ENCODE measurements around the gene ZNF892. TPM values are rescaled to one million over a fixed set of nuclear protein-coding genes. Genes with fewer than 3 reads are reported as not detected.
"Not testable (repeated sequence)": the region's sequence is repeated elsewhere in the genome, so short reads cannot be mapped to it uniquely, and the experiment has no call there.

ZNF892 gene
- total RNA-seq, 4 donors from 2014 or later, result 1.2 to 3.7 (median 3.0) TPM

DNA sequence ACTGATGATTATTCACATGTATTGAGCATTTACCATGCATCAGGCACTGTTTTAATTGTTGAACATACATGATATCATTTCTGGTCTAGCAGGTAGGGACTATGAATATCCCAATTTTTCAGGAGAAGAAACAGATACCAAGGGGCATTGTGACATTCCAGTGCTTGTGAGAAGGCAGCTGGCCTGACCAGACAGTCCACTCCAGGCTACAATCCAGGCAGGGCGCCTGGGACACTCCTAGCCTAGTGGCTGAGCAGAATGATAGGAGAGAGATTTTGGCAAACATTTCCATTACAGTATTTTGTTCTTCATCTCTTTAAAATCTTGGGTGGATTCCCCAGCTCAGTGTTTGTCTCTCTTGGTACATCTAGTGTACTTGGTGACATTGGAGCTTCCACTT, 24.9 kb downstream of the ZNF892 start:
- DNase-seq (ENCODE audit: low spot score in 2 of 2), result no peak
- H3K4me3 ChIP-seq (ENCODE audit: low read depth, poor library complexity, severe bottlenecking), result no peak overlapping the region
- intact Hi-C loops (cut with DNase I; ENCODE audit: low total_unique reads), result loop anchor here (10.0 kb wide), 1 partner anchor 83 kb away; no protein-coding TSS in a partner anchor
- WGBS, 2 donors, result 77 to 93% methylated on average over 1 of the region's 1 CpG
- TF ChIP-seq, protein P1, sequence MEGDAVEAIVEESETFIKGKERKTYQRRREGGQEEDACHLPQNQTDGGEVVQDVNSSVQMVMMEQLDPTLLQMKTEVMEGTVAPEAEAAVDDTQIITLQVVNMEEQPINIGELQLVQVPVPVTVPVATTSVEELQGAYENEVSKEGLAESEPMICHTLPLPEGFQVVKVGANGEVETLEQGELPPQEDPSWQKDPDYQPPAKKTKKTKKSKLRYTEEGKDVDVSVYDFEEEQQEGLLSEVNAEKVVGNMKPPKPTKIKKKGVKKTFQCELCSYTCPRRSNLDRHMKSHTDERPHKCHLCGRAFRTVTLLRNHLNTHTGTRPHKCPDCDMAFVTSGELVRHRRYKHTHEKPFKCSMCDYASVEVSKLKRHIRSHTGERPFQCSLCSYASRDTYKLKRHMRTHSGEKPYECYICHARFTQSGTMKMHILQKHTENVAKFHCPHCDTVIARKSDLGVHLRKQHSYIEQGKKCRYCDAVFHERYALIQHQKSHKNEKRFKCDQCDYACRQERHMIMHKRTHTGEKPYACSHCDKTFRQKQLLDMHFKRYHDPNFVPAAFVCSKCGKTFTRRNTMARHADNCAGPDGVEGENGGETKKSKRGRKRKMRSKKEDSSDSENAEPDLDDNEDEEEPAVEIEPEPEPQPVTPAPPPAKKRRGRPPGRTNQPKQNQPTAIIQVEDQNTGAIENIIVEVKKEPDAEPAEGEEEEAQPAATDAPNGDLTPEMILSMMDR (IDR thresholded peaks at IDR 0.05), result no peak
- TF ChIP-seq POLR2A (IDR thresholded peaks at IDR 0.05), result no peak

DNA sequence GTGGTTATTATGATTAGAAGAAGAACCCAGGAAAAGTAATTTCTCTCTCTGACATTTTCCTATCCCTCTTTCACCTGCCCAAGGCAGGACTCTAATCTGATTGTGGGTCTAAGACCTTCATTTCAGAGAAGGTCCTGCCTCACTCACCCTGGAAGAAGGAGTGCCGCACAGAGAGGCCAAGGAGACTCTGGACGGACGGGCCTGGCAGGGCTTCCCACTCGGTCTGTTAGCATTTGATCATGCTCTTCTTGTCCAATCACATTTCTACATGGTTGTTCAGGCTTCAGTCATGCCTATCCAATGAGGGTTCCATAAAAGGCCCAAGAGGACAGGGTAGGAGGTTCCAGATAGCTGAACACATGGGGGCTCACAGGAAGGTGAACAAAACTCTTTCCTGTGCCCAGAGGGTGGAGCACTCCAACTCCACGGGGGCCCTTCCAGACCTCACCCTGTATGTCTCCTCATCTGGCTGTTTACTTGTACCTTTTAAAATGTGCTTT, 27.0 kb downstream of the ZNF892 start:
- no peak for DNase-seq (ENCODE audit: low spot score in 2 of 2)
- WGBS, 2 donors, result 84 to 94% methylated on average over 5 of the region's 5 CpGs
- intact Hi-C loops (cut with DNase I; ENCODE audit: low total_unique reads), result loop anchor here (10.0 kb wide), 1 partner anchor 80 kb away; no protein-coding TSS in a partner anchor
- no peak overlapping the region for H3K4me3 ChIP-seq (ENCODE audit: low read depth, poor library complexity, severe bottlenecking)
- TF ChIP-seq POLR2A (IDR thresholded peaks at IDR 0.05), result no peak
- TF ChIP-seq, protein P1 (IDR thresholded peaks at IDR 0.05), result no peak

DNA sequence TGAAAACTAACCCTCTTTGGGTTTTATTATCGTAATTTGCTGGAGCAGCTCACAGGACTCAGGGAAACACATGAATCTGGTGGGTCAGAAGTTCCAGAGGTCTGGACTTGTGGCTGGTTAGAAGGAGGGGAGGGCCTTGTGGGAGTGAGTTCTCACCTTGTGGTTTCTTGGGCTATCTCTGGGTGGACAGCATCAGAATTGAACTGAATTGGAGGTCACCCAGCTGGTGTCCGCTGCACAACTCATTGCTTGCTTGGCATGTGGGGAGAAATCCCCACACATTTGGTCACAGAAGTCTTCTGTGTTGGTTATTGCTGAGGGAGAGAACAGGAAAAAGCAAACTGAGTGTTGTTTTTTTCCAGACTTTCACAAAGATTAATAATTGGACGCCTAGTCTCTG, 27.5 kb downstream of the ZNF892 start:
- intact Hi-C loops (cut with DNase I; ENCODE audit: low total_unique reads), result loop anchor here (10.0 kb wide), 1 partner anchor 80 kb away; no protein-coding TSS in a partner anchor
- 94 to 97% methylated on average over 3 of the region's 3 CpGs for WGBS, 2 donors

DNA sequence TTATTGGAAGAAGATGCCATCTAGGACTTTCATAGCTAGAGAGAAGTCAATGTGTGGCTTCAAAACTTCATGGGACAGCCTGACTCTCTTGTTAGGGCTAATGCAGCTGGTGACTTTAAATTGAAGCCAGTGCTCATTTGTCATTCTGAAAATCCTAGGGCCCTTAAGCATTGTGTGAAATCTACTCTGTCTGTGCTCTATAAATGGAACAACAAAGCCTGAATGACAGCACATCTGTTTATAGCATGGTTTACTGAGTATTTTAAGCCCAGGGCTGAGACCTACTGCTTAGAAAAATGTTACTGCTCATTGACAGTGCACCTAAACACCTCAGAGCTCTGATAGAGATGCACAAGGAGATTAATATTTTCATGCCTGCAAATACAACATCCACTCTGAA, 30.8 kb downstream of the ZNF892 start:
- intact Hi-C loops (cut with DNase I; ENCODE audit: low total_unique reads), result loop anchor here (10.0 kb wide), 1 partner anchor 77 kb away; no protein-coding TSS in a partner anchor
- no peak for DNase-seq (ENCODE audit: low spot score in 2 of 2)
- H3K4me3 ChIP-seq (ENCODE audit: low read depth, poor library complexity, severe bottlenecking), result no peak overlapping the region
- TF ChIP-seq, protein P1 (IDR thresholded peaks at IDR 0.05), result no peak
- TF ChIP-seq POLR2A (IDR thresholded peaks at IDR 0.05), result no peak

More for the DNA sequence above, 27.5 kb downstream of the ZNF892 start:
- H3K4me3 ChIP-seq (ENCODE audit: low read depth, poor library complexity, severe bottlenecking), result no peak overlapping the region
- no peak for TF ChIP-seq POLR2A (IDR thresholded peaks at IDR 0.05)
- TF ChIP-seq, protein P1 (IDR thresholded peaks at IDR 0.05), result no peak
- DNase-seq (ENCODE audit: low spot score in 2 of 2), result no peak

DNA sequence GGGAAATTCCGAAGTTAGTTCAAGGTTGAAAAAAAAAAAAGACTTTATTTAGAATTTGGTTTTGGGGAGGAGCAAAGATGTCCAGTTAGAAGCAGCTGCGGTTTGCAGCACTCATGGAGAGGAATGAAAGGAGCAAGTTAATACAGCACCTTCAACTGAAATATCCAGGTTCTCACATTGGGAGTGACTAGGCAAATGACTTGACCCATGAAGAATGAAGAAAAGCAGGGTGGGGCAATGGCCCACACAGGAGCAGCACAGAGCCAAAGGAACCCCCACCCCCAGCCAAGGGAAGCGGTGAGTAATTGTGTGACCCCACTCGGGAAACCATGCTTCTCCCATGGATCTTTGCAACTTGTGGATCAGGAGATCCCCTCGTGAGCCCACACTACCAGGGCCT, 32.8 kb downstream of the ZNF892 start:
- no peak for DNase-seq (ENCODE audit: low spot score in 2 of 2)
- TF ChIP-seq, protein P1 (IDR thresholded peaks at IDR 0.05), result no peak
- TF ChIP-seq POLR2A (IDR thresholded peaks at IDR 0.05), result no peak
- H3K4me3 ChIP-seq (ENCODE audit: low read depth, poor library complexity, severe bottlenecking), result no peak overlapping the region
- WGBS, 2 donors, result 89 to 91% methylated on average over 5 of the region's 5 CpGs
- intact Hi-C loops (cut with DNase I; ENCODE audit: low total_unique reads), result no loop called here

DNA sequence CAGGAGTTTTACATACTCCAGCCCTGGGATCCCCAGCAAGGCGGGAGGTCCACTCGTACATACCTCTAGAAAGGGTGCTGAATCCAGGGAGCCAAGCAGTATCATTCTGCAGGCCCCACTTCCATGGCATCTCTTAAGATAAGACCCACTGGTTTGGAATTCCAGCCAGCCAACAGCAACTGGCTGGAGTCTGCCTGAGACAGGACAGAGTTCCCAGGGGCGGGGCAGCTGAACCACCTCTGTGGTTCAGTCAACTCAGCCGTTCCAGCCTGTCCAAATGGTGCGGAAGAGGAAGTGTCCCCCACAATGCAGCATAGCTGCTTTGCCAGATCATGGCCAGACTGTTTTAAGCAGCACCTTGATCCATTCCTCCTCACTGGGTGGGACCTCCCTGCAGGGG, 33.2 kb downstream of the ZNF892 start:
- 100% methylated on average over 1 to 2 of the region's 5 CpGs for WGBS, 2 donors
- TF ChIP-seq POLR2A (IDR thresholded peaks at IDR 0.05), result no peak
- TF ChIP-seq, protein P1 (IDR thresholded peaks at IDR 0.05), result no peak
- no peak for DNase-seq (ENCODE audit: low spot score in 2 of 2)
- intact Hi-C loops (cut with DNase I; ENCODE audit: low total_unique reads), result no loop called here
- no peak overlapping the region for H3K4me3 ChIP-seq (ENCODE audit: low read depth, poor library complexity, severe bottlenecking)

DNA sequence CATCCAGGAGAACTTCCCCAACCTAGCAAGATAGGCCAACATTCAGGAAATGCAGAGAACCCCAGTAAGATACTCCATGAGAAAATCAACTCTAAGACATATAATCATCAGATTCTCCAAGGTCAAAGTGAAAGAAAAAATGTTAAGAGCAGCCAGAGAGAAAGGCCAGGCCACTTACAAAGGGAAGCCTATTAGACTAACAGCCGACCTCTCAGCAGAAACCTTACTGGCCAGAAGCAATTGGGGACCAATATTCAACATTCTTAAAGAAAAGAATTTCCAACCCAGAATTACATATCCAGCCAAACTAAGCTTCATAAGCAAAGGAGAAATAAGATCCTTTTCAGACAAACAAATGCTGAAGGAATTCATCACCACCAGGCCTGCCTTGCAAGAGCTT, 34.8 kb downstream of the ZNF892 start:
- 92 to 100% methylated on average over 1 of the region's 1 CpG for WGBS, 2 donors
- H3K4me3 ChIP-seq (ENCODE audit: low read depth, poor library complexity, severe bottlenecking); intact Hi-C loops (cut with DNase I; ENCODE audit: low total_unique reads); DNase-seq (ENCODE audit: low spot score in 2 of 2): not testable (repeated sequence)

All from lower leg skin (tissue), 4 donors.